Astrocyte of the spinal cord (primary cell): Measurements from ENCODE around the gene BEX2.
"Not testable (repeated sequence)": the region's sequence is repeated elsewhere in the genome, so short reads cannot be mapped to it uniquely, and the experiment has no call there.

Experiments used
- DNase-seq: peaks from one replicate; pipeline ENCODE4 v3.0.0; 2011; ENCODE audit warnings: low read depth, low spot score
- H3K4me3 ChIP-seq: 2 replicates; pipeline ENCODE4 v1.5.1; 2011; ENCODE audit warnings: low read depth, mild to moderate bottlenecking, low read length, moderate library complexity
- CTCF ChIP-seq: IDR thresholded peaks from 2 replicates; pipeline ENCODE4 v1.5.1; 2012; ENCODE audit warnings: low read depth, mild to moderate bottlenecking, low read length, inconsistent platforms
- in situ Hi-C: cut with HindIII; loops from 2 replicates; pipeline ENCODE4 v1.10.0; 2017; ENCODE audit warnings: low sequenced_read_pairs

Gene BEX2

GRCh38 chrX:103311399-103311780, 600 bp upstream of the BEX2 start:
- no peak for TF ChIP-seq CTCF
- DNase-seq = no peak
- in situ Hi-C loops = no loop called here
- H3K4me3 ChIP-seq = no peak overlapping the region

DNA sequence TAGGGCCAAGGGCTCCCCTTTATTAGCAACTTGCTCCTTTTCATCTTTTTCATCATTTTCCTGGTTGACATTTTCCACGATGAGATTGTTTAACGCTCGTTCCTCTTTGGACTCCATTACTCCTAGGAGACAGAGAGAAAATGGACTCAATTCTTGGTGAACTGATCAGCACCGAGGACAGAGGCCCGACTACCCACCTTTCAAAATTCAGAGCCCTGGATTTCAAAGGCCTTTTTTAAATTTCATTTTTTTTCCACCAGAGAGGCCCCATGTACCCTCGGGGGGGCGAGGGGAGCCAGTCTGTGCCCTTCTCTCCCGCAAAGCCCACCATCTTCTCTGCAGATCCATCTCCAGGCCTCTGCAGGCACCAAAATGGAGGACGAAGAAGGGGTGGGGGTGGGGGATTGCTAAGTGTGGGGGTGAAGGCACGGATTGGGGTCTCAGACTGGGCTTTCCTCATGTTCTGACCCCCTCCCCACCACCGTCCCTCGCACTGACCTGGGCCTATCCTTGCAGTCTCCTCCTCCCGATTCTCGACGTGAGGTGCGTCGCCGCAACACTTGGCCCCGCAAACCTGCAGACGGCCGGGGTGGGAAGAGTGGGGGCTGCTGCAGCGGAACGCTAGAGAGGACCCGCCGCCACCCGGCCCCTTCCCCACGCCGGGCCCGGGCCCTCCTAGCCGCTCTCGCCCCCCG, 783 bp downstream of the BEX2 start:
- H3K4me3 ChIP-seq = peak overlapping the region; percentile 45
- DNase-seq = no peak
- no peak for TF ChIP-seq CTCF
- in situ Hi-C loops = no loop called here

- in situ Hi-C loops, DNase-seq: not testable (repeated sequence)
Measured at GRCh38 chrX:103305666-103306065, 5.1 kb downstream of the BEX2 start.

GRCh38 chrX:103304705-103305104, 6.1 kb downstream of the BEX2 start:
- in situ Hi-C loops = no loop called here
- no peak for TF ChIP-seq CTCF
- DNase-seq = no peak
- no peak overlapping the region for H3K4me3 ChIP-seq

More at GRCh38 chrX:103305666-103306065, 5.1 kb downstream of the BEX2 start:
- H3K4me3 ChIP-seq = not testable (repeated sequence)

DNA sequence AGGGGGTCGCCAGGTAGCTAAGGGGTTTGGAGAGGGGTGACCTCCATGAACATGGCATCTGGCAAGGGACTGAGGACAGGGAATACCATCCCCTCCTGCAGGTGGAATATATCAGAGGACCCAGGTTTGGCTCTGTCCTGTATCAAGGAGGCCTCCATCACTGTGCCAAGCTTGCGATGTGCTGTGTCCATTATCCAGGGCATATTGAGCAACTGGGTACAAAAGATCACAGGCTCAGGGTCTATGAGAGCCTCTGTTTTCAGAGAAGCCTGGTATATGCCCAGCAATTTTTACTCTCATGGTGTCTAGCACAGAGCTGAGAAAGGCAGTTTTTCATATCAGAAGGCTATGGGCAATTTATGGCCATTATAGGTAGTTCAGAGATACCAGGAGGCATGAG, 17.7 kb downstream of the BEX2 start:
- DNase-seq = no peak
- H3K4me3 ChIP-seq = no peak overlapping the region
- no peak for TF ChIP-seq CTCF
- in situ Hi-C loops = no loop called here

GRCh38 chrX:103279624-103280023, 31.2 kb downstream of the BEX2 start:
- in situ Hi-C loops = no loop called here
- DNase-seq = no peak
- no peak for TF ChIP-seq CTCF
- H3K4me3 ChIP-seq = no peak overlapping the region

DNA sequence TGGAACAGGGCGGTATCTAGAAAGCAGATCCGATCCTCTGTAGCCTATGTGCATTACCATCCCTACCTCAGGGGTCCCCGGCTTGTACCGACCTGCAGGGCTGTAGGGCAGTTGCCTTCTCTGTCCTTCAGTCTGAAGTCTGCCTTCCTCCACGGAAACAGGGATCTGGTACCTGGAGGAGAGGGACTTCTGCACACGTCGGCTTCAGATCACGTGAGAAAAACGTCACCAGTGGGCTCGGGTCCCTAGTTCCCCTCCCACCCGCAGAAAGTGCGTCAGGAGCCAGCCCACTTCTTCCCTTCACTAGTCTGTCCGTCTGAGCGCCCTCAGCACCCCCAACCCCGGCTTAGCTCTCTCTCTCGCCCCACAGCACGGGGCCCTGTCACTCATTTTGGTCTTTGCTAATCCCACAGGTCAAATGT, 34.2 kb downstream of the BEX2 start, which contains the start of gene TCEAL5:
TSS of gene TCEAL5 (minus strand) at position 170 of the 422 bp plus-strand sequence. CDS start 2,187 bp downstream, outside the sequence.
- no peak for DNase-seq
- no peak for TF ChIP-seq CTCF
- H3K4me3 ChIP-seq = no peak within 1 kb of the TSS
- in situ Hi-C loops = no loop called here
